GM19463 (cell line): ENCODE results near the gene MFAP2.

Experiments used
- ATAC-seq: cut with Tn5 transposase; IDR thresholded peaks from one replicate; pipeline ENCODE4 v1.9.1; 2021; ENCODE audit warnings: mild to moderate bottlenecking, moderate library complexity; ENCODE audit not compliant: unreplicated experiment

MFAP2 gene

GRCh38 chr1:17008208-17008855, 27.9 kb upstream of the MFAP2 start:
- ATAC-seq: no peak

DNA sequence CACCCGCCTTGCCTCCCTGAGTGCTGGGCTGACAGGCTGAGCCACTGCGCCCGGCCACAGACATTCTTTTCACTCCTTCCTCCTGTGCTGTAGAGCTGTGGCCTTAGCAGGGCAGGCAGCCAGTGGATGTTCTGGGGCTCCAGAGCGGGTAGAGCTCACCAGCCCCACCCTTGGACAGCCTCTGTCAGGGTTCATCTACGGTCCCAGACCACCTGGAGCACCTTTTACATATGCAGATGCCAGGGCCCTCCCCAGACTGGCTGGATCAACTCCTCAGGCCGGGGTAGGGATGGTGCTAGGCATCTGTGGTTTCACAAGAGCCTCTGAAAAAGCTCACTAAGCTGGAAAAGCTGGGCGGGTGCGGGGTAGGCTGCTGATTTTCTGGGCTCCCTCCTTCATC, 26.7 kb upstream of the MFAP2 start:
- ATAC-seq: no peak

GRCh38 chr1:17005365-17005740, 24.9 kb upstream of the MFAP2 start:
- no peak for ATAC-seq

DNA sequence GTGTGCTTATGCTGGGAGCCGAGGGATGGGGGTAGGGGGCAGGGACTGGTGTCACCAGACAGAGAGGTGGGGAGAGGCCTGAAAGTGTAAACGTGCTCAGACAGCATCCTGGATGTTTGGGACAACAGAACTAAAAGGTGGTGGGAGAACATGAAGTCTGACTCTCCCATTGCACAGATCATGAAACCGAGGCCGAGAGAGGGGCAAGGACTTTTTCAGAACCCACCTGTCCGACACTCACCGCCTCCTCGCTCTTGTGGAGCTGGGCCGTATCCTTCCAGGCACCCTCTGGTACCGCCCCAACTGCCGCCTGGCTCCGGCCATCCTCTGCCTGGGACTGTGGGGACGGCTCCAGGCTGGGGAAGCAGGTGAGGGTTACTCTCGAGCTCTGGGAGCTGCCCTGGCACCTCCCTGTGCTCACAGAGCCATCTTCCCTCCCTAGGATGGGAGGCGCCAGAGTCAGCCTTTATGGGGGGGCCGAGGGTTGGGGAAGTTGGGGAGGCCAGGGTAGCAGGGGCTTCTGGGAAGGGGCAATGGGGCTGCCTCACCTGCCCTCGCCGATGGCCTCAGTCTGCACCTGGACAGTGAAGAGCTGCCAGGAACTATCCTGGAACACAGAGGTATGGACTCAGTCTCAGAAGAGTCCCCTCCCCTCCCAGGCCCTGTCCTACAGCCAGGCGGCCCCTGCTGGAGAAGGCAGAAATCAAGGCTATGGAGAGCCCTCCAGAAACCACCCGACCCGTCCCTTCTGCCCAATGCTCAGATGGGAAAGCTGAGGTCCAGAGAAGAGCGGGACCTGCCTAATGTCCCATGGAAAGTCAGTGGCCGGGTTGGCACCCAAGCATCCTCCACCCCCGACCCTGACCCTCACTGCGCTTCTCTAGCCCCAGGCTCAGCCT, 24.3 kb upstream of the MFAP2 start:
- no peak for ATAC-seq

GRCh38 chr1:17002524-17002902, 22.1 kb upstream of the MFAP2 start:
- ATAC-seq: no peak

- ATAC-seq: no peak
These were observed 21.5 kb upstream of the MFAP2 start for GRCh38 chr1:17001760-17002523.

DNA sequence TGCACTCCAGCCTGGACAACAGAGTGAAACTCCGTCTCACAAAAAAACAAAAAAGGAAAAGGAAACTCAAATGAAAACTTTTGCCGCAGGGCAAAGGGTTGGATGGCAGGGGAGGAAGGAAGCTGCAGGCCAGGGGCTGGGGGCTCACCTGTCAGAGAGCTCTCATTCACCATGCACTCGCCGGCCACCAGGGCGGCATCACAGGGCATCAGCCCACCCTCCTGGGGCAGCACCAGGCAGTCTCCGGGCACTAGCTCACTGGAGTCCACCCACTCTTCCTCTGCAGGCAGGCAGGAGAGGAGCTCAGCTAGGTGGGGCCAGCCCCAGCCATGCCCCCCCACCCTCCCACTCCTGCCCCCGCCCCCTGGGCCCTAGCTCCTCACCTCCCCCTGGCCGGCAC, 19.4 kb upstream of the MFAP2 start:
- ATAC-seq: no peak

DNA sequence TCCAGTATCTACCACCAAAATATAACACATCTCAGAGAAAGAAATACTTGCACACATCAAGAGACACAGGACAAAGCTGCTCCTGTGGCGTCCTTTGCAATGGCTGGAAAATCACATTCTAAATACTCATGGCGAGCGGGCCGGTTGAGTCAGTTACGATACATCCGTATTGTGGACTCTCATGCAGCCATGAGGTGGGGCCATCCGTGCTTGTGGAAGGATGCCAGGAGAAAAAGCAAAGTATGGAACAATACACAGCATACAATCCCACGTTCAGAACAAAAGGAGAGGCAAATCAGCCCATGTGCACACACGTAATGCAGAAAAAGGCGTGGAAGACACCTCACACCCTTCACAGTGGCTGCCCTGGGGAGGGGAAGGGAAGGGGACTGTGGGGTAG, 18.2 kb upstream of the MFAP2 start:
- ATAC-seq: no peak

- ATAC-seq: no peak
These were observed 16.4 kb upstream of the MFAP2 start for GRCh38 chr1:16996845-16997244.

DNA sequence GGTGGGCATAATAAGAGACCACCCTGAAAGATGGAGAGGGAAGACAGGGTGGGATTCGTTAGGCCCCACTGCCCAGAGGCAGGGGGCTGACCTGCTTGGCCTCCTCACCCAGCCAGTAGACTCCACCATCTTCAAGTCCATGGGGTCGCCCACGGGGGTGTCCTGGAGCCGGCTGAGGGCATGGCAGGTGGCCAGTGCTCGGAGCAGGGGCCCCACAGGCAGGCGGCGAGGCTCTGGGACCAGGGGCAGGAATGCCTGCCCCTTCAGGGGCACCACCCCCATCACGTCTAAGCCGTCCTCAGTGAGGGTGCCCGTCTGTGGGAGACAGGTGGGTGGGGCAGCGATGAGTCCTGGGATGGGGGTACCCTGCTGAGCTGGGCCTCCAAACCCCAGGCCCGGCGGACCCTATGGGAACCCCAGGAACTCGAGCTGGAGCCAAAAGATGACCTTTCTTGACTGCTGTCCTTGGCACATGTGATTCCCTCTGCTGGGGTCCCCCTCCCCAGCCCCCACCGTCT, 13.2 kb upstream of the MFAP2 start:
- ATAC-seq: no peak

- no peak for ATAC-seq
These were observed 12.3 kb upstream of the MFAP2 start for GRCh38 chr1:16992675-16993074.

- ATAC-seq: no peak
These were observed 11.7 kb upstream of the MFAP2 start for GRCh38 chr1:16992102-16992501.

DNA sequence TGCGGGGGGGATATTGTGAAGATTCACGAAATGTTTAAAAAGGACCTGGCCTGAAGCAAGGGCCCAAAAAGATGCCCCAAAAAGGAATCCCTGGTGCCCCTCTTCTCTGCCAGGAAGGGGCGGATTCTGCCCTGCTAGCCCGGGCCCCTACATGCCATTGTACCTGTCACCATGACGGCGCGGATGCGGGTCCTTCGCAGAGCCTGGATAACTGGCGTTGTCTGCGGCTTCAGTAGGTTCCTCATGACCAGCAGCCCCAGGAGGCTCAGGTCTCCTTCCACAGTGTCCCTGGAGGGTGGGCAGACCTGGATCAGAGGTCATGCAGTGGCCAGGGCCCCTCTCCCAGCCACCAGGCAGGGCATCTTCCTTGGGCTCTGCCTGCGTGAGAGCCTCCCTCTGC, 11.2 kb upstream of the MFAP2 start:
- no peak for ATAC-seq

GRCh38 chr1:16989676-16990391, 9.4 kb upstream of the MFAP2 start:
- no peak for ATAC-seq

DNA sequence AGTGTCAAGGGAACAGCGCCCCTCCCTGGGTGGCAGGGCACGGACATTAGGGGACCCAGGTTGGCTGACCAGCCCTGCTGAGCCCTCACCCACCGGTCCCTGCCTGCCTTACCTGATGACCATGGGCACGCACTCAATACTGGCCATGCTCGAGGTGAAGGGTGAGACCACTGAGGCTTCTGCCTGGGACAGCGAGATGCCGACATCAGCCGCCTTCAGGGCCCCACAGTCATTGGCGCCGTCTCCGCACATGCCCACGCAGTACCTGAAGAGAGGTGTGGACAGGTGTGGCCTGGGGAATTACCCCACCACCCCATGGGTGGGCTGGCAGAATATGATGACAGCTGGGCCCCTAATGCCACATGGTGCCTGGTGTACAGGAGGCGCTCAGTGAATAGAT, 7.8 kb upstream of the MFAP2 start:
- no peak for ATAC-seq

- no peak for ATAC-seq
These were observed 6.5 kb upstream of the MFAP2 start for GRCh38 chr1:16986962-16987361.

DNA sequence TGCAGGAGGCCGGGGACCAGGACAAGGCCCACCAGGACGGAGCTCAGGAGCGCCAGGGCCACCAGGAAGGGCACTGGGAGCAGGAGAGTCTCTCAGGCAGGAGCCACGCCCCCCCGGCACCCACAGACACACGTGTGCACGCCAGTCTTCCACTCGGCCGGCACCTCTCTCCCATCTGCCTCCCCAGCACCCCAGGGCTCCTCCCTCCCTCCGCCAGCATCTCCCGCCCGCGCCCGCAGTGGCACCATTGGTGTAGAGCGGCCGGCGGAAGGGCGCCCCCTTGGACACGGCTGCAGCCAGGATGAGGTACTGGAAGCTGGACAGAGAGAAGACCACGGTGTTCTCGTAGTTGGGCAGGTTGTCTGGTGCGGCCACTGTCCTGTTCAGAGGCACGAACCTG, 6.1 kb upstream of the MFAP2 start:
- no peak for ATAC-seq

DNA sequence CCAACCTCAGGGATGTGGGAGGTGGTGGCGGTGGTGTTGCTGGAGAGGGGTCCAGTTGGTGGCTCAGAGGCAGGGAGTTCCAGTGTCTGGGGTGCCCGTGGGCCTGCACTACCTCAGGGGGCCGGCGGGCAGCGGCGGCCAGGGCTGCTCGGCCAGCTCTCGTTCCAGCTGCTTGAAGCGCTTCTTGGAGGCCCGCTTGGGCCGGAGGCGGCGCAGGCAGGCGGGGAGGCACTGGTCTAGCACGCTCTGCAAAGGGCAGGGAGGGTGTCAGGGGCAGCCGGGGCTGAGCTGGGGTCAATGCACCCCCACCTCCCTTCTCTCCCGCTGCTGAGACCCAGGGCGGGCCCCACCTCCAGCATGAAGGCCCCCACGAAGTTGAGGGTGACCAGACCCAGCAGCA, 5.7 kb upstream of the MFAP2 start:
- no peak for ATAC-seq

DNA sequence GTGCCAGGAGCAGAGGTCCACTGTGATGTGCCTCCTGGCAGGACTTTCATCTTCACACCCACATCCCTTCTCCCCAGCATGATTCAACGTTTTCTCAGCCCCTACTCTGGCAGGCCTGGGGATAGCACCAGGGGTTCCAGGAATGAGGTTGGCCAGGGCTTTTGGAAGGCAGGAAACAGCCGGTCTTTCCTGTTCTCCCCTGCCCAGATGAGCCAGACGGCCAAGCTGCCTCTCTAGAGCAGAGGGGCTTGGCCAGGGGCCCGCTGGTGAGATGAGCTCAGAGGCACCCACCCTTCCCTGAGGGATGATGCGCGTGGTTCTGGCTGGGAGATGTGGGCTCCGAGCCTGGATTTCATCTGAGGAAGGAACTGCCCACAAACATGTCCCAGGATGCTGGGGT, 4.3 kb upstream of the MFAP2 start:
- ATAC-seq: no peak

DNA sequence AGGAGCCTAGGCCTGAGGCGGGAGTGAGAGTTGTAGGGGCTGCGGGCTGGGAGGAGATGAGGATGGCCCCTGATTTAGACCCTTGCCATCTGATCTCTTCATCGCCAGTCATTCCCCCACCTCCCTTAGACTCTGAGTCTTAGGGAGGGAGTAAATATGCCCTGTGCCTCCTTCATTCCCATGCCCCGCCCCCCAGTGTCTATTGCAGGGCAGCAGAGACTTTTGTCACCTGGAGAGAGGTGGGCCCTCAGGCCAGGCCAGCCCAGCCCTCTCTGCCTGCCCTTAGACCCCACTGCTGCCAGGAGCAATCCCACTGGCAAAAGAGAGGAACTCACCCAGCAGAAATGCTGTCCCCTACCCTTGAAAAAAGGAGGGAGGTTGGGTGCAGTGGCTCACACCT, 3.2 kb upstream of the MFAP2 start:
- no peak for ATAC-seq

- no peak for ATAC-seq
These were observed 2.5 kb upstream of the MFAP2 start for GRCh38 chr1:16982902-16983301.
